Rectal smooth muscle tissue (tissue), 1 donor: ENCODE measurements around the gene DSCAM.
"Not testable (repeated sequence)": the region's sequence is repeated elsewhere in the genome, so short reads cannot be mapped to it uniquely, and the experiment has no call there.

Experiments
- H3K27ac ChIP-seq: one replicate; pipeline ENCODE4 v1.7.0; 2013; ENCODE audit warnings: low read depth, low read length, inconsistent platforms
- H3K27me3 ChIP-seq: one replicate; pipeline ENCODE4 v1.7.0; 2013; ENCODE audit warnings: low read length; ENCODE audit not compliant: control insufficient read depth, insufficient read depth
- H3K36me3 ChIP-seq: one replicate; pipeline ENCODE4 v1.7.0; 2013; ENCODE audit warnings: low read length; ENCODE audit not compliant: control insufficient read depth, insufficient read depth
- H3K4me1 ChIP-seq: one replicate; pipeline ENCODE4 v1.7.0; 2013; ENCODE audit warnings: low read length; ENCODE audit not compliant: control insufficient read depth, insufficient read depth
- H3K4me3 ChIP-seq: one replicate; pipeline ENCODE4 v1.7.0; 2013; ENCODE audit warnings: low read length
- H3K9ac ChIP-seq: one replicate; pipeline ENCODE4 v1.7.0; 2013; ENCODE audit warnings: low read length

The DSCAM gene

GRCh38 chr21:40300300-40300699, 546.7 kb downstream of the DSCAM start:
- Histone ChIP-seq H3K4me3 (no peak overlapping the region), H3K36me3 (no peaks in the 10 kb centered on the region), H3K27ac (no peak overlapping the region), H3K4me1 (no peaks in the 10 kb centered on the region), H3K27me3 (no peaks in the 10 kb centered on the region), H3K9ac (no peak overlapping the region)

GRCh38 chr21:40299451-40299850, 547.5 kb downstream of the DSCAM start:
- no peak overlapping the region for H3K9ac ChIP-seq
- H3K27me3 ChIP-seq: no peaks in the 10 kb centered on the region
- no peaks in the 10 kb centered on the region for H3K36me3 ChIP-seq
- H3K27ac ChIP-seq: no peak overlapping the region
- H3K4me3 ChIP-seq: no peak overlapping the region
- H3K4me1 ChIP-seq: no peaks in the 10 kb centered on the region

- Histone ChIP-seq H3K27ac (no peak overlapping the region), H3K4me1 (no peaks in the 10 kb centered on the region), H3K4me3 (no peak overlapping the region)
Measured at GRCh38 chr21:40294345-40294744, 552.6 kb downstream of the DSCAM start.

GRCh38 chr21:40291560-40291959, 555.4 kb downstream of the DSCAM start:
- Histone ChIP-seq H3K9ac (no peak overlapping the region), H3K27me3 (no peaks in the 10 kb centered on the region), H3K27ac (no peak overlapping the region), H3K4me3 (no peak overlapping the region), H3K4me1 (no peaks in the 10 kb centered on the region), H3K36me3 (no peaks in the 10 kb centered on the region)

More at GRCh38 chr21:40294345-40294744, 552.6 kb downstream of the DSCAM start:
- Histone ChIP-seq H3K27me3 (no peaks in the 10 kb centered on the region), H3K36me3 (no peaks in the 10 kb centered on the region), H3K9ac (no peak overlapping the region)

- no peaks in the 10 kb centered on the region for H3K36me3 ChIP-seq
- H3K4me3 ChIP-seq: no peak overlapping the region
- H3K27me3 ChIP-seq: no peaks in the 10 kb centered on the region
- no peaks in the 10 kb centered on the region for H3K4me1 ChIP-seq
- H3K9ac ChIP-seq: no peak overlapping the region
- H3K27ac ChIP-seq: no peak overlapping the region
Measured at GRCh38 chr21:40284409-40284808, 562.5 kb downstream of the DSCAM start.

- Histone ChIP-seq H3K36me3 (no peaks in the 10 kb centered on the region), H3K27ac (no peak overlapping the region), H3K4me1 (no peaks in the 10 kb centered on the region), H3K9ac (no peak overlapping the region), H3K4me3 (no peak overlapping the region), H3K27me3 (no peaks in the 10 kb centered on the region)
Measured at GRCh38 chr21:40282912-40283886, 563.8 kb downstream of the DSCAM start.

- Histone ChIP-seq H3K36me3 (no peaks in the 10 kb centered on the region), H3K9ac (no peak overlapping the region), H3K27me3 (no peaks in the 10 kb centered on the region), H3K4me3 (no peak overlapping the region), H3K27ac (no peak overlapping the region), H3K4me1 (no peaks in the 10 kb centered on the region)
Measured at GRCh38 chr21:40278345-40278744, 568.6 kb downstream of the DSCAM start.

GRCh38 chr21:40276001-40276400, 571.0 kb downstream of the DSCAM start:
- H3K36me3 ChIP-seq: no peaks in the 10 kb centered on the region

GRCh38 chr21:40272037-40272436, 574.9 kb downstream of the DSCAM start:
- Histone ChIP-seq H3K27ac (no peak overlapping the region), H3K4me1 (no peaks in the 10 kb centered on the region), H3K36me3 (no peaks in the 10 kb centered on the region), H3K4me3 (no peak overlapping the region), H3K27me3 (no peaks in the 10 kb centered on the region), H3K9ac (no peak overlapping the region)

More at GRCh38 chr21:40276001-40276400, 571.0 kb downstream of the DSCAM start:
- Histone ChIP-seq H3K4me3 (no peak overlapping the region), H3K9ac (no peak overlapping the region), H3K4me1 (no peaks in the 10 kb centered on the region), H3K27ac (no peak overlapping the region), H3K27me3 (no peaks in the 10 kb centered on the region)

GRCh38 chr21:40271164-40271563, 575.8 kb downstream of the DSCAM start:
- Histone ChIP-seq H3K27me3 (no peaks in the 10 kb centered on the region), H3K27ac (no peak overlapping the region), H3K9ac (no peak overlapping the region), H3K4me3 (no peak overlapping the region), H3K36me3 (no peaks in the 10 kb centered on the region), H3K4me1 (no peaks in the 10 kb centered on the region)

GRCh38 chr21:40270047-40270446, 576.9 kb downstream of the DSCAM start:
- H3K27ac ChIP-seq: no peak overlapping the region
- H3K4me1 ChIP-seq: no peaks in the 10 kb centered on the region
- H3K9ac ChIP-seq: no peak overlapping the region
- no peaks in the 10 kb centered on the region for H3K27me3 ChIP-seq
- no peak overlapping the region for H3K4me3 ChIP-seq
- no peaks in the 10 kb centered on the region for H3K36me3 ChIP-seq

- Histone ChIP-seq H3K9ac (no peak overlapping the region), H3K27ac (no peak overlapping the region), H3K4me3 (no peak overlapping the region), H3K36me3 (no peaks in the 10 kb centered on the region), H3K27me3 (no peaks in the 10 kb centered on the region), H3K4me1 (no peaks in the 10 kb centered on the region)
Measured at GRCh38 chr21:40269239-40269638, 577.7 kb downstream of the DSCAM start.

GRCh38 chr21:40258456-40258855, 588.5 kb downstream of the DSCAM start:
- not testable (repeated sequence) for H3K4me3 ChIP-seq, H3K4me1 ChIP-seq, H3K36me3 ChIP-seq, H3K27ac ChIP-seq, H3K9ac ChIP-seq, H3K27me3 ChIP-seq
